ENCODE results near the gene DHRSX.

- no peak for TF ChIP-seq CTCF (IDR thresholded peaks at IDR 0.05)
- TF ChIP-seq, protein P1, sequence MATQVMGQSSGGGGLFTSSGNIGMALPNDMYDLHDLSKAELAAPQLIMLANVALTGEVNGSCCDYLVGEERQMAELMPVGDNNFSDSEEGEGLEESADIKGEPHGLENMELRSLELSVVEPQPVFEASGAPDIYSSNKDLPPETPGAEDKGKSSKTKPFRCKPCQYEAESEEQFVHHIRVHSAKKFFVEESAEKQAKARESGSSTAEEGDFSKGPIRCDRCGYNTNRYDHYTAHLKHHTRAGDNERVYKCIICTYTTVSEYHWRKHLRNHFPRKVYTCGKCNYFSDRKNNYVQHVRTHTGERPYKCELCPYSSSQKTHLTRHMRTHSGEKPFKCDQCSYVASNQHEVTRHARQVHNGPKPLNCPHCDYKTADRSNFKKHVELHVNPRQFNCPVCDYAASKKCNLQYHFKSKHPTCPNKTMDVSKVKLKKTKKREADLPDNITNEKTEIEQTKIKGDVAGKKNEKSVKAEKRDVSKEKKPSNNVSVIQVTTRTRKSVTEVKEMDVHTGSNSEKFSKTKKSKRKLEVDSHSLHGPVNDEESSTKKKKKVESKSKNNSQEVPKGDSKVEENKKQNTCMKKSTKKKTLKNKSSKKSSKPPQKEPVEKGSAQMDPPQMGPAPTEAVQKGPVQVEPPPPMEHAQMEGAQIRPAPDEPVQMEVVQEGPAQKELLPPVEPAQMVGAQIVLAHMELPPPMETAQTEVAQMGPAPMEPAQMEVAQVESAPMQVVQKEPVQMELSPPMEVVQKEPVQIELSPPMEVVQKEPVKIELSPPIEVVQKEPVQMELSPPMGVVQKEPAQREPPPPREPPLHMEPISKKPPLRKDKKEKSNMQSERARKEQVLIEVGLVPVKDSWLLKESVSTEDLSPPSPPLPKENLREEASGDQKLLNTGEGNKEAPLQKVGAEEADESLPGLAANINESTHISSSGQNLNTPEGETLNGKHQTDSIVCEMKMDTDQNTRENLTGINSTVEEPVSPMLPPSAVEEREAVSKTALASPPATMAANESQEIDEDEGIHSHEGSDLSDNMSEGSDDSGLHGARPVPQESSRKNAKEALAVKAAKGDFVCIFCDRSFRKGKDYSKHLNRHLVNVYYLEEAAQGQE (IDR thresholded peaks at IDR 0.05), result no peak
- no peak for TF ChIP-seq POLR2A (IDR thresholded peaks at IDR 0.05; ENCODE audit: low read length)
- no peak for TF ChIP-seq MYC (IDR thresholded peaks at IDR 0.05; ENCODE audit: borderline replicate concordance, low read length)
- no peak for TF ChIP-seq MAZ (IDR thresholded peaks at IDR 0.05; ENCODE audit: borderline replicate concordance, low read depth, low read length)
- TF ChIP-seq EP300 (IDR thresholded peaks at IDR 0.05), result no peak
- no peak for TF ChIP-seq CHD2 (IDR thresholded peaks at IDR 0.05; ENCODE audit: low read length, partially characterized antibody)
- no peak for TF ChIP-seq MAX (IDR thresholded peaks at IDR 0.05)
Observed at GRCh38 chrX:2495595-2495994, 5.2 kb downstream of the DHRSX start.

Data from A549 (cell line).